ENCODE results near the gene CCDC60. TPM values are rescaled to one million over a fixed set of nuclear protein-coding genes. Genes with fewer than 3 reads are reported as not detected.

The CCDC60 gene
- total and polyA plus RNA-seq, 2 donors from 2014 or later = not detected

DNA sequence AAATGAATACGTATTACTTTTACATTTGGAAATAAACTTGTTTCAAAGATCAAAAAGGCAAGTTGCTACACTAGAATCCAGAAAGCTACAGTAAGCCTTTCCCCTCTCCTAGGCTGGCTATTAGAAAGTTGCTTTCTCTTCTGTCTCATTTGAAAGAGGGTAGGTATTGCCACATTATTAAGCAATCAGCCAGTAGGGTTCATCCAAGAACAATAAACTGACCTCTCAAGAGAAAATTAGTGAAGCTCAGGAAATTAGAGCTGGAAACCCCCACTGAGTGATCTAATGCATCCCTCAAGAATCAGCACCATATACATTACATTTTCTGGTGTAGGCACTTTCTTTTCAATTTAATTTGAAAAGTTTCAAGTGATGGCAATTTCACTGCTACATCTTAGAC lies 254.6 kb downstream of the CCDC60 start:
- Histone ChIP-seq H3K4me3 (ENCODE audit: low read length in 3 of 3) (no peak overlapping the region), H3K27ac (ENCODE audit: low read depth in 2 of 2, low read length in 2 of 2) (no peak overlapping the region), H3K9me3 (ENCODE audit: control insufficient read depth in 2 of 3, insufficient read depth in 1 of 3, low read length in 3 of 3) (no peaks in the 10 kb centered on the region), H3K36me3 (ENCODE audit: control insufficient read depth in 2 of 3, insufficient read depth in 3 of 3, low read length in 3 of 3) (no peaks in the 10 kb centered on the region), H3K9ac (ENCODE audit: low read length in 3 of 3) (no peak overlapping the region), H3K4me1 (ENCODE audit: control insufficient read depth in 2 of 3, insufficient read depth in 2 of 3, low read depth in 1 of 3, low read length in 3 of 3) (no peaks in the 10 kb centered on the region), H3K27me3 (ENCODE audit: control insufficient read depth, insufficient read depth, low read length) (peaks cover 8% of the 10 kb centered on the region)
- intact Hi-C loops (cut with DNase I) = no loop called here
- TF ChIP-seq, protein P1, sequence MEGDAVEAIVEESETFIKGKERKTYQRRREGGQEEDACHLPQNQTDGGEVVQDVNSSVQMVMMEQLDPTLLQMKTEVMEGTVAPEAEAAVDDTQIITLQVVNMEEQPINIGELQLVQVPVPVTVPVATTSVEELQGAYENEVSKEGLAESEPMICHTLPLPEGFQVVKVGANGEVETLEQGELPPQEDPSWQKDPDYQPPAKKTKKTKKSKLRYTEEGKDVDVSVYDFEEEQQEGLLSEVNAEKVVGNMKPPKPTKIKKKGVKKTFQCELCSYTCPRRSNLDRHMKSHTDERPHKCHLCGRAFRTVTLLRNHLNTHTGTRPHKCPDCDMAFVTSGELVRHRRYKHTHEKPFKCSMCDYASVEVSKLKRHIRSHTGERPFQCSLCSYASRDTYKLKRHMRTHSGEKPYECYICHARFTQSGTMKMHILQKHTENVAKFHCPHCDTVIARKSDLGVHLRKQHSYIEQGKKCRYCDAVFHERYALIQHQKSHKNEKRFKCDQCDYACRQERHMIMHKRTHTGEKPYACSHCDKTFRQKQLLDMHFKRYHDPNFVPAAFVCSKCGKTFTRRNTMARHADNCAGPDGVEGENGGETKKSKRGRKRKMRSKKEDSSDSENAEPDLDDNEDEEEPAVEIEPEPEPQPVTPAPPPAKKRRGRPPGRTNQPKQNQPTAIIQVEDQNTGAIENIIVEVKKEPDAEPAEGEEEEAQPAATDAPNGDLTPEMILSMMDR (IDR thresholded peaks at IDR 0.05; ENCODE audit: borderline replicate concordance, extremely low read depth, insufficient read depth) = no peak
- DNase-seq (no peak), FAIRE-seq (no peak)

DNA sequence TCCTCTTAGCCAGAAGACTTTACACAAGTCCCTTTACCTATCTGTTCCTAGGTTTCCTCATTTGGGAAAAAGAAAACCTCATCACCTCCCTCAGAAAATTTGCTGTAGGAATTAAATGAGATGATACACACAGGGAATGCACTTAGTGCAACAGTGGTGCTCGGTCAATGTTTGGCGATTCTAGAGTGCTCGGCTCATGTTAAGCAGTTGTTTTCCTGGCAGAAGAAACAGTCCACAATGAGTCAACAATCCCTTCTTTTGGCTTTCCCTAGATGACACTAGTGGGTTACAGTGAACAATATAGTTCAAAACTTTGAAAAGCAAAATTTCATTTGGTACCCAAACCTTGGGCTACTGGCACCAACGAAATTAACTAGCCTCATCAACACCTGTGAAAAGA lies 255.1 kb downstream of the CCDC60 start:
- no peak overlapping the region for H3K27ac ChIP-seq (ENCODE audit: low read depth in 2 of 2, low read length in 2 of 2)
- no peaks in the 10 kb centered on the region for H3K4me1 ChIP-seq (ENCODE audit: control insufficient read depth in 2 of 3, insufficient read depth in 2 of 3, low read depth in 1 of 3, low read length in 3 of 3)
- no peaks in the 10 kb centered on the region for H3K36me3 ChIP-seq (ENCODE audit: control insufficient read depth in 2 of 3, insufficient read depth in 3 of 3, low read length in 3 of 3)
- no peak overlapping the region for H3K9ac ChIP-seq (ENCODE audit: low read length in 3 of 3)
- no peaks in the 10 kb centered on the region for H3K9me3 ChIP-seq (ENCODE audit: control insufficient read depth in 2 of 3, insufficient read depth in 1 of 3, low read length in 3 of 3)
- FAIRE-seq = no peak
- peaks cover 8% of the 10 kb centered on the region for H3K27me3 ChIP-seq (ENCODE audit: control insufficient read depth, insufficient read depth, low read length)
- intact Hi-C loops (cut with DNase I) = no loop called here
- no peak overlapping the region for H3K4me3 ChIP-seq (ENCODE audit: low read length in 3 of 3)
- no peak for DNase-seq
- TF ChIP-seq, protein P1 (IDR thresholded peaks at IDR 0.05; ENCODE audit: borderline replicate concordance, extremely low read depth, insufficient read depth) = no peak

Other genes starting within 250 kb of the CCDC60 start
- 81.3 TPM for gene HSPB8, start 155.8 kb upstream of the CCDC60 start, total RNA-seq
- gene HSPB8, start 155.8 kb upstream of the CCDC60 start, polyA plus RNA-seq (ENCODE audit: insufficient read depth, low read depth, low replicate concordance) = 67.2 TPM

Measured in kidney (tissue), 14 donors.